ENCODE results near the gene TPM3.

- TF ChIP-seq CTCF (IDR thresholded peaks at IDR 0.05) (no peak), POLR2A (IDR thresholded peaks at IDR 0.05) (no peak)
These were observed 17.2 kb downstream of the TPM3 start for GRCh38 chr1:154174654-154175053.
